ENCODE data around the gene LHX4.

DNA sequence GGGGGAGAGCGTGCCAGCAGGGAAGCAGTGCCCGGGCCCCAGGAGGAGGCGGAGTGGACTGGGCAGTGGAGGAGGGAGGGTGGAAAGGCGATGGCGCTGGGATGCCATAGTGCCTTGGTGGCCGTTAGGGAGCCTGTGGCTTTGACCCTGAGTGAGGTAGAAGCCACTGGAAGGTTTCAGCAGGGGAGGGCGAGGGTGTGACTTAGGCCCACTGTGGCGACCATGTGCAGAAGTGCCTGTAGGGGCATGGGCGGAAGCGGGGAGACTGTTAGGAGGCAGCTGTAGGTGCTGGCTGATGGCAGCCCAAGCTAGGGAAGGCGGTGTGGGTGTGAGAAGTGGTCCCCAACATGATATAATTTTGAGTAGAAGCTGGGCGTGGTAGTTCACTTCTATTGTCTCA lies 28.2 kb downstream of the LHX4 start:
- TF ChIP-seq, protein P1, sequence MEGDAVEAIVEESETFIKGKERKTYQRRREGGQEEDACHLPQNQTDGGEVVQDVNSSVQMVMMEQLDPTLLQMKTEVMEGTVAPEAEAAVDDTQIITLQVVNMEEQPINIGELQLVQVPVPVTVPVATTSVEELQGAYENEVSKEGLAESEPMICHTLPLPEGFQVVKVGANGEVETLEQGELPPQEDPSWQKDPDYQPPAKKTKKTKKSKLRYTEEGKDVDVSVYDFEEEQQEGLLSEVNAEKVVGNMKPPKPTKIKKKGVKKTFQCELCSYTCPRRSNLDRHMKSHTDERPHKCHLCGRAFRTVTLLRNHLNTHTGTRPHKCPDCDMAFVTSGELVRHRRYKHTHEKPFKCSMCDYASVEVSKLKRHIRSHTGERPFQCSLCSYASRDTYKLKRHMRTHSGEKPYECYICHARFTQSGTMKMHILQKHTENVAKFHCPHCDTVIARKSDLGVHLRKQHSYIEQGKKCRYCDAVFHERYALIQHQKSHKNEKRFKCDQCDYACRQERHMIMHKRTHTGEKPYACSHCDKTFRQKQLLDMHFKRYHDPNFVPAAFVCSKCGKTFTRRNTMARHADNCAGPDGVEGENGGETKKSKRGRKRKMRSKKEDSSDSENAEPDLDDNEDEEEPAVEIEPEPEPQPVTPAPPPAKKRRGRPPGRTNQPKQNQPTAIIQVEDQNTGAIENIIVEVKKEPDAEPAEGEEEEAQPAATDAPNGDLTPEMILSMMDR (IDR thresholded peaks at IDR 0.05): no peak
- TF ChIP-seq POLR2A (IDR thresholded peaks at IDR 0.05) (no peak), EP300 (IDR thresholded peaks at IDR 0.05) (no peak)

Measured in tibial nerve (tissue), 4 donors.